Neural cell (in vitro differentiated cells): ENCODE data around the gene ZMYND10. TPM values are rescaled to one million over a fixed set of nuclear protein-coding genes. Genes with fewer than 3 reads are reported as not detected.

ENCODE experiments used
- H2AFZ ChIP-seq: fragments of 200-600, 300-800 bp; sonication (generic), shearing (Covaris generic); 2 replicates; pipeline ENCODE4 v1.6.0; 2014; ENCODE audit warnings: low read depth, mild to moderate bottlenecking, antibody characterized with exemption, low read length, moderate library complexity
- H3F3A ChIP-seq: fragments of 200-600 bp; shearing (Covaris generic); 2 replicates; pipeline ENCODE4 v1.6.1; 2016; ENCODE audit warnings: mild to moderate bottlenecking, moderate library complexity, mixed read lengths, antibody characterized with exemption, low read length; ENCODE audit not compliant: insufficient read depth, poor library complexity, severe bottlenecking
- H3K27ac ChIP-seq: fragments of 200-600, 300-800 bp; sonication (generic), shearing (Covaris generic); 2 replicates; pipeline ENCODE4 v1.5.1; 2014; ENCODE audit warnings: mild to moderate bottlenecking, low read length, moderate library complexity
- H3K27me3 ChIP-seq: fragments of 300-800, 200-600 bp; sonication (generic), shearing (Covaris generic); 2 replicates; pipeline ENCODE4 v1.6.0; 2014; ENCODE audit warnings: mild to moderate bottlenecking, low read depth, low read length, moderate library complexity; ENCODE audit not compliant: insufficient read depth
- H3K36me3 ChIP-seq: fragments of 300-800, 200-600 bp; sonication (generic), shearing (Covaris generic); 2 replicates; pipeline ENCODE4 v1.5.1; 2014; ENCODE audit warnings: mild to moderate bottlenecking, antibody characterized with exemption, low read length, moderate library complexity; ENCODE audit not compliant: insufficient read depth
- H3K4me2 ChIP-seq: fragments of 300-800, 200-600 bp; sonication (generic), shearing (Covaris generic); 2 replicates; pipeline ENCODE4 v1.6.0; 2014; ENCODE audit warnings: mild to moderate bottlenecking, low read length
- H3K4me3 ChIP-seq: fragments of 300-800, 200-600 bp; sonication (generic), shearing (Covaris generic); 2 replicates; pipeline ENCODE4 v1.5.1; 2014; ENCODE audit warnings: mild to moderate bottlenecking, low read length, moderate library complexity
- H3K79me2 ChIP-seq: fragments of 200-600 bp; shearing (Covaris generic); replicated peaks from 2 replicates; pipeline ENCODE4 v1.6.0; 2014; ENCODE audit warnings: mild to moderate bottlenecking, low read length, moderate library complexity; ENCODE audit not compliant: insufficient read depth
- H3K9ac ChIP-seq: fragments of 300-800, 200-600 bp; sonication (generic), shearing (Covaris generic); 2 replicates; pipeline ENCODE4 v1.6.1; 2016; ENCODE audit warnings: mild to moderate bottlenecking, low read length, mixed read lengths
- H3K9me2 ChIP-seq: fragments of 200-600 bp; shearing (Covaris generic); 2 replicates; pipeline ENCODE4 v1.6.1; 2016; ENCODE audit warnings: mild to moderate bottlenecking, low read length, mixed read lengths; ENCODE audit not compliant: insufficient read depth
- H3K9me3 ChIP-seq: fragments of 200-600, 300-800 bp; sonication (generic), shearing (Covaris generic); 2 replicates; pipeline ENCODE4 v1.6.1; 2016; ENCODE audit warnings: mild to moderate bottlenecking, mixed run types, low read length, moderate library complexity, mixed read lengths
- H4K20me1 ChIP-seq: fragments of 200-600 bp; shearing (Covaris generic); 2 replicates; pipeline ENCODE4 v1.6.1; 2016; ENCODE audit warnings: mild to moderate bottlenecking, mixed run types; ENCODE audit not compliant: insufficient read depth
- EP300 ChIP-seq: fragments of 450-650 bp; conservative IDR thresholded peaks from 2 replicates; pipeline ENCODE4 v1.6.1; 2014; ENCODE audit warnings: antibody characterized with exemption, mild to moderate bottlenecking, moderate library complexity; ENCODE audit not compliant: poor library complexity, severe bottlenecking
- EZH2 ChIP-seq: fragments of 200-600, 300-800 bp; shearing (Covaris generic), sonication (generic); IDR thresholded peaks from 2 replicates; pipeline ENCODE4 v1.6.1; 2014; ENCODE audit warnings: antibody characterized with exemption, low read length, borderline replicate concordance, mild to moderate bottlenecking; ENCODE audit not compliant: insufficient read depth, poor library complexity, severe bottlenecking
- MXI1 ChIP-seq: fragments of 450-650 bp; conservative IDR thresholded peaks from 2 replicates; pipeline ENCODE4 v1.6.1; 2014; ENCODE audit warnings: antibody characterized with exemption, mild to moderate bottlenecking; ENCODE audit not compliant: poor library complexity, severe bottlenecking
- POLR2AphosphoS5 ChIP-seq: IDR thresholded peaks from 2 replicates; pipeline ENCODE4 v1.6.1; 2012
- RAD21 ChIP-seq: fragments of 450-650 bp; conservative IDR thresholded peaks from 2 replicates; pipeline ENCODE4 v1.6.1; 2014; ENCODE audit warnings: antibody characterized with exemption, mild to moderate bottlenecking, moderate library complexity
- SMC3 ChIP-seq: fragments of 450-650 bp; conservative IDR thresholded peaks from 2 replicates; pipeline ENCODE4 v1.6.1; 2014; ENCODE audit warnings: antibody characterized with exemption, mild to moderate bottlenecking, moderate library complexity; ENCODE audit not compliant: poor library complexity
- TAF1 ChIP-seq: IDR thresholded peaks from 2 replicates; pipeline ENCODE4 v1.6.1; 2012; ENCODE audit warnings: low read depth
- polyA plus RNA-seq: library from polyadenylated mRNA; depleted of rRNA; stranded (reverse); fragments of >200 nt; gene quantifications from 2 replicates; pipeline ENCODE4 v1.2.3, GENCODE V29; 2014
- TF ChIP-seq, protein P1 (sequence below): fragments of 450-650 bp; IDR thresholded peaks from 2 replicates; pipeline ENCODE4 v1.5.1; 2014; ENCODE audit warnings: antibody characterized with exemption, mild to moderate bottlenecking, moderate library complexity; ENCODE audit not compliant: poor library complexity, severe bottlenecking
- TF ChIP-seq, protein P2 (sequence below): IDR thresholded peaks from 2 replicates; pipeline ENCODE4 v1.6.1; 2012; ENCODE audit warnings: borderline replicate concordance

The ZMYND10 gene
- polyA plus RNA-seq, 1 donor from 2014 or later: 5.2 TPM

DNA sequence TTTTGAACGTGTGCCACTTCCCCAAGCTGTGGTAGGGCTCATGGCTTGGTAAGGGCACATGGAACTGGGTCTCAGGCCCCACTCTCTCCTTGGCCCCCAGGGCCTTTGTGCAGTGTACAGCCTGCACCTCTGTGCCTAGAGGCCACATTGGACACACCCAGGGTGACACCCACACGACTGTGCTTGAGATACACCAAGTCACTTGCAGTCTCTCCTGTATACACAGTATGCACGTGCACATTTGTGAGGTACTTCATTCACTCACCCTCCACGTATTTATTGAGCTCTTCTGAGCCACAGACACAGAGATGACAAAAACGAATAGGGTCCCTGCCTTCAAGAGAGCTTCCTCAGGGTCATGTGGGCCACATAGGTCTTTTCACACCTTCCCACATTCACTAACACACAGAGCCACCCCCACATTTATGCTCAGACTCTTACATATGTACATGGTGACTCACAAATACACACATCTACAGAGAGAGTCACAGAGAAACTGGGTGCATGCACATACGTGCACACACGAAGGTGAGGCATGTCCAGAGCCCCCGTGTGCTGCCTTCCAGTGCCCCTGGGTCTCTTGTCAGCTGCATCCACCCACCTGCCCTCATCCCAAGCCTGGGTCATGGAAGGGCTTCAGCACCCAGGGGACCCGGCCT lies 23.6 kb upstream of the ZMYND10 start:
- Histone ChIP-seq H3K9ac (no peak overlapping the region), H3K9me2 (no peaks in the 10 kb centered on the region), H3K4me3 (no peak overlapping the region), H3K9me3 (no peaks in the 10 kb centered on the region), H4K20me1 (no peaks in the 10 kb centered on the region), H3K36me3 (peaks cover 7% of the 10 kb centered on the region), H2AFZ (no peak overlapping the region), H3K27me3 (no peaks in the 10 kb centered on the region), H3K79me2 (no peaks in the 10 kb centered on the region), H3K4me2 (no peak overlapping the region), H3K27ac (no peak overlapping the region), H3F3A (no peaks in the 10 kb centered on the region)
- TF ChIP-seq, protein P1, sequence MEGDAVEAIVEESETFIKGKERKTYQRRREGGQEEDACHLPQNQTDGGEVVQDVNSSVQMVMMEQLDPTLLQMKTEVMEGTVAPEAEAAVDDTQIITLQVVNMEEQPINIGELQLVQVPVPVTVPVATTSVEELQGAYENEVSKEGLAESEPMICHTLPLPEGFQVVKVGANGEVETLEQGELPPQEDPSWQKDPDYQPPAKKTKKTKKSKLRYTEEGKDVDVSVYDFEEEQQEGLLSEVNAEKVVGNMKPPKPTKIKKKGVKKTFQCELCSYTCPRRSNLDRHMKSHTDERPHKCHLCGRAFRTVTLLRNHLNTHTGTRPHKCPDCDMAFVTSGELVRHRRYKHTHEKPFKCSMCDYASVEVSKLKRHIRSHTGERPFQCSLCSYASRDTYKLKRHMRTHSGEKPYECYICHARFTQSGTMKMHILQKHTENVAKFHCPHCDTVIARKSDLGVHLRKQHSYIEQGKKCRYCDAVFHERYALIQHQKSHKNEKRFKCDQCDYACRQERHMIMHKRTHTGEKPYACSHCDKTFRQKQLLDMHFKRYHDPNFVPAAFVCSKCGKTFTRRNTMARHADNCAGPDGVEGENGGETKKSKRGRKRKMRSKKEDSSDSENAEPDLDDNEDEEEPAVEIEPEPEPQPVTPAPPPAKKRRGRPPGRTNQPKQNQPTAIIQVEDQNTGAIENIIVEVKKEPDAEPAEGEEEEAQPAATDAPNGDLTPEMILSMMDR: no peak
- TF ChIP-seq EZH2: no peak
- no peak for TF ChIP-seq EP300
- no peak for TF ChIP-seq POLR2AphosphoS5
- TF ChIP-seq, protein P2, sequence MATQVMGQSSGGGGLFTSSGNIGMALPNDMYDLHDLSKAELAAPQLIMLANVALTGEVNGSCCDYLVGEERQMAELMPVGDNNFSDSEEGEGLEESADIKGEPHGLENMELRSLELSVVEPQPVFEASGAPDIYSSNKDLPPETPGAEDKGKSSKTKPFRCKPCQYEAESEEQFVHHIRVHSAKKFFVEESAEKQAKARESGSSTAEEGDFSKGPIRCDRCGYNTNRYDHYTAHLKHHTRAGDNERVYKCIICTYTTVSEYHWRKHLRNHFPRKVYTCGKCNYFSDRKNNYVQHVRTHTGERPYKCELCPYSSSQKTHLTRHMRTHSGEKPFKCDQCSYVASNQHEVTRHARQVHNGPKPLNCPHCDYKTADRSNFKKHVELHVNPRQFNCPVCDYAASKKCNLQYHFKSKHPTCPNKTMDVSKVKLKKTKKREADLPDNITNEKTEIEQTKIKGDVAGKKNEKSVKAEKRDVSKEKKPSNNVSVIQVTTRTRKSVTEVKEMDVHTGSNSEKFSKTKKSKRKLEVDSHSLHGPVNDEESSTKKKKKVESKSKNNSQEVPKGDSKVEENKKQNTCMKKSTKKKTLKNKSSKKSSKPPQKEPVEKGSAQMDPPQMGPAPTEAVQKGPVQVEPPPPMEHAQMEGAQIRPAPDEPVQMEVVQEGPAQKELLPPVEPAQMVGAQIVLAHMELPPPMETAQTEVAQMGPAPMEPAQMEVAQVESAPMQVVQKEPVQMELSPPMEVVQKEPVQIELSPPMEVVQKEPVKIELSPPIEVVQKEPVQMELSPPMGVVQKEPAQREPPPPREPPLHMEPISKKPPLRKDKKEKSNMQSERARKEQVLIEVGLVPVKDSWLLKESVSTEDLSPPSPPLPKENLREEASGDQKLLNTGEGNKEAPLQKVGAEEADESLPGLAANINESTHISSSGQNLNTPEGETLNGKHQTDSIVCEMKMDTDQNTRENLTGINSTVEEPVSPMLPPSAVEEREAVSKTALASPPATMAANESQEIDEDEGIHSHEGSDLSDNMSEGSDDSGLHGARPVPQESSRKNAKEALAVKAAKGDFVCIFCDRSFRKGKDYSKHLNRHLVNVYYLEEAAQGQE: no peak
- TF ChIP-seq TAF1: no peak
- TF ChIP-seq RAD21: no peak
- no peak for TF ChIP-seq SMC3
- TF ChIP-seq MXI1: no peak

DNA sequence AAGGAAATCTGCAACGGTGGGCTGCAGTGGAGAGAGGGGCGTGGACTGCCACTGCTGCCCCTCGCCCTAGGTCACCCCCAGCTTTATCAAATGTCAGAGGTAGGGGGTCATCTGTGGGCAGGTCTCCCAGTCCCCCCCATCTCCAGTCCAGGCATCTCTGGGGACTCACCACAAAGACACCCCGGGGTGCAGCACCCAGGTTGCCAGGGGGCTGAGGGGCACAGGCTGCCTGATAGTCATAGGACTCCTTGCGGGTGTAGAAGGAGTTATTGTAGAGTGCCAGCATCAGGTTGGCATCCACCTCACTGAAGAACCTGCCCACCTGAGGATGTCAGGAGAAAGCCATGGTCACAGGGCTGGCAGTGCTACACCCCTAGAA lies 20.3 kb upstream of the ZMYND10 start:
- no peaks in the 10 kb centered on the region for H3K9me2 ChIP-seq
- H3K4me2 ChIP-seq: no peak overlapping the region
- peaks cover 7% of the 10 kb centered on the region for H3K36me3 ChIP-seq
- no peaks in the 10 kb centered on the region for H3K79me2 ChIP-seq
- no peak for TF ChIP-seq RAD21
- TF ChIP-seq SMC3: no peak
- no peak for TF ChIP-seq MXI1
- TF ChIP-seq EP300: no peak
- TF ChIP-seq, protein P2: no peak
- TF ChIP-seq, protein P1: no peak
- no peak for TF ChIP-seq POLR2AphosphoS5
- no peak for TF ChIP-seq TAF1
- no peak for TF ChIP-seq EZH2
- H3K9me3 ChIP-seq: no peaks in the 10 kb centered on the region
- no peak overlapping the region for H3K9ac ChIP-seq
- no peak overlapping the region for H3K27ac ChIP-seq
- no peaks in the 10 kb centered on the region for H3K27me3 ChIP-seq
- no peak overlapping the region for H3K4me3 ChIP-seq
- H2AFZ ChIP-seq: no peak overlapping the region
- H4K20me1 ChIP-seq: no peaks in the 10 kb centered on the region
- no peaks in the 10 kb centered on the region for H3F3A ChIP-seq
